C4-2B (cell line): Measurements from ENCODE around the gene DLG2.

Source experiments
- H3K27ac ChIP-seq: fragments of 450-650 bp; 2 replicates; pipeline ENCODE4 v1.5.1; 2017
- CTCF ChIP-seq: fragments of 450-650 bp; conservative IDR thresholded peaks from 2 replicates; pipeline ENCODE4 v1.5.1; 2017; ENCODE audit warnings: mild to moderate bottlenecking
- ZFX ChIP-seq: fragments of 450-650 bp; IDR thresholded peaks from 2 replicates; pipeline ENCODE4 v1.6.1; 2017

DLG2 gene

DNA sequence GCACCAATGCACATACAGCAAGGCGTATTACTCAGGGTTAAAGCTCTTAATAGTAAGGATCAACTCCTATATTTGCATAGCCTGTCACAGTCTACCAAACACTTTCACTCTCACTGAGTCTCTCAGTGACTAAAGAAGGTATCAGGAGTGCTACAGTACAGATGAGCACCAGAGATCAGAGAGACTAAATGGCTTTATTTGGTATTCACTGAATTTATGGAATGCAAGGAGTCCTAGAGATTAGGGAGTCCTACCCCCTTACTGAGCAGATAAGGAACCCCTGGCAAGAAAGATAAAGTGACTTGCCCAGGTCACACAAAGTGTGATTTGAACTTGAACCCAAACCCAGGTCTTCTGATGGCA is 1944.6 kb downstream of the DLG2 start:
- H3K27ac ChIP-seq, result no peak overlapping the region
- no peak for TF ChIP-seq ZFX
- TF ChIP-seq CTCF, result no peak

DNA sequence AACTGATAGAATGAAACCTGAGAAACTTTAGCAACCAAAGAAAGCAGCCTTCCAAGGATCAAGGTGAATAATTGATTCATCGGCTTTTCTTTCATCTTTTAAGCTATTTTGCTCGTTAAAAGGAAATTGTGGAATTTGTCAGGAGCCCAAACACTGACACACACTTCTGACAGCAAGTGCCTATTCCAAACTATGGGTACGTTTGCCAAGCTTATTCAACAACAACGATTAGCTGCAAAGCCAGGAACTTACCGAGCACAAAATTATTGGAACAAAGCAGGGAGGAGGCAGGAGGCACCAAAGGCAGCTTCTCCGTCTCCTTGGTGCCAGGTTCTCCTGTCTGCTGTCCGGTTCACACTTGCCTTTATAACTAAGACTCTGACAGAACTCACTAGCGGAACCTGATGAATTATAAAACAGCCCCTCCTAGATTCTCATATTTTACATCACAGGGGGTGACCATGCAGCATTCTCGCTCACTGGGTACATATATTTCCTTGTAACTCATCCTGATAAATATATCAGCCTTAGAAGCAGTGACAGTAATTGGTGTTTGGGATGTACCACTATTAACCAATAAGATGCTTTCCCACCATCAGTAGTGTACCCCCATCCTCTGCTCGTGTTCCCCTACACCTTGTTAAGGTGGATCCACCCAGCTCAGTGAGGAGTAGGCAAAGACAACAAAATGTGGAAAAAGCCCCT is 1945.1 kb downstream of the DLG2 start:
- TF ChIP-seq ZFX (no peak), CTCF (no peak)
- no peak overlapping the region; the same call in 1 of the 2 replicates for H3K27ac ChIP-seq

DNA sequence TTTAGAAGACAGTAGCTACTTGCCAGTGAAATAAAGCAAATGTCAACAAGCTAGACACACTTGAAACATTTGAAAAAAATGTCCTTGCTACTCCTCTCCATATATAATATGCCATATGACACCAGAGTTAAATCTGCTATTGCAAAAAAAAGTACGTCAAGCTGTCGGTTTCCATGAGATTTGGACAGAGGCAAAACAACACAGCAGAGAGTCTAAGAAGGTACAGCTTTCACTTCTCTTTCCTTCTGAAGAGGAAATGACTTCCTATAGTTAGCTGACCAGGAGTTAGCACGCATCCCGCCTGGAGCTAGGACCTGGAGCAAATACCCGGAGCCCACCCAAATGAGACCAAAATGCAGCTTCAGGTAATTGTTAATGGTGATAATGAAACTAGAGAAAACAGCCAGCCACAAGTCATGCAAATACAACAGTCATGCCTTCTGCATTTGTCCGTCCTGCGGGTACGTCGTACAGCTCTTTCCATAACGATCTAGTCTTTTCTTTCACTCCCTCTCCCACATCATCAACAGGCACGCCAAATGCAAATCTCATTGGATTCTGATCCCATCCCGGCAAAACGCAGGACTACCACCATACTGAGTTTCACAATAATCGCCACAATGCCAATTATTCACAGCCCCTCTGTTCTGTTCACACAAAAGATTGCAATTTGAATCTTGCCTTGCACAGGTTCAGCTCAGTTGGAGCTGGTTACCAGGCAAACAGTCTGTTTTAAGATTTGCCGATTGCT is 1945.9 kb downstream of the DLG2 start:
- TF ChIP-seq CTCF, result no peak
- TF ChIP-seq ZFX, result no peak
- H3K27ac ChIP-seq, result peak overlapping the region; percentile 35; the same call in 1 of the 2 replicates

DNA sequence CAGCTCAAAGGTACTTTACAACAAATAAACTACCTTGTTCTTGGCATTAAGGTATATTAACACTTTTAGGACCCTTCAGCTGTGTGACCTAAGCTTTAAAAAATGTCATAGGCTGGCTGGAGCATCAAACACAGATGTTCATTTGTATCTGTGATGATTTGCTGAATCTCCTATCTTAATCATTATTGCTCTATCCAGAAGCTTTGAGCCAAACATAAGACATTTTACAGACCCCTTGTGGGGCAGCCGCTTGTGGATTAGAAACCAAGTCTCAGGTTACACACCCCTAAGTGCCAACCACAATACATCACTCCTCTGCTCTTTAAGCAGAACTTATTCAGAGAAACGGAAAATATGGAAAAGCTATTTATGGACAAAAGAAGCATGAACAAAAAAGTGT is 1946.8 kb downstream of the DLG2 start:
- no peak overlapping the region for H3K27ac ChIP-seq
- TF ChIP-seq CTCF (no peak), ZFX (no peak)

GRCh38 chr11:83678831-83679584 is 1948.1 kb downstream of the DLG2 start:
- no peak for TF ChIP-seq CTCF
- no peak for TF ChIP-seq ZFX
- H3K27ac ChIP-seq, result no peak overlapping the region

DNA sequence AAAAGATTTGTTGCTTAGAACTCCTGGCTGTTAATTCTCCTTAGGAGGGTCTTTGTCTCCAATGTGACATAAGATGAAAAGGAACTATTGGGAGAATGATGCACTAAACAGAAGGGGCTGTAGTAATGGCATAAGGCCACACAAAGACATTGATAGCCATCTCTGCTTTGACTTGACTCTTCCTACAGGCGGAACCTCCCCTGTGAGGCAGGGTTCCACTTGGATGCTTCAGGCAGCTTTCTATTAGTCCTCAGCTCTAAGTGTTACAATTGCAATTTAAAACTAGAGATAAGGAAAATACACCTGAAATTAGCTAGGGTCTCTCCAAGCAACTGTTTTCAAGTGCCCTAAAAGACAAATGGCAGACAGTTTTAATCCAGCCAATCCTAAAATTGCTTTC is 1949.4 kb downstream of the DLG2 start:
- TF ChIP-seq CTCF, result no peak
- no peak for TF ChIP-seq ZFX
- no peak overlapping the region for H3K27ac ChIP-seq
